Testis (tissue), 2 donors: Measurements from ENCODE around the gene CASTOR1.

Experiments used
- CTCF ChIP-seq, 3 experiments: fragments of 450-650 bp in 2 of 3; fragments of 200-600 bp in 1 of 3; sonication (generic) in 1 of 3; IDR thresholded peaks; one replicate each; pipeline ENCODE4 v1.5.1; 2016 to 2019; ENCODE audit warnings: antibody characterized with exemption in 3 of 3, mild to moderate bottlenecking in 2 of 3, moderate library complexity in 1 of 3
- POLR2A ChIP-seq: fragments of 450-650 bp; IDR thresholded peaks from one replicate; pipeline ENCODE4 v1.6.1; 2017; ENCODE audit warnings: antibody characterized with exemption, mild to moderate bottlenecking, moderate library complexity

GRCh38 chr22:30270832-30271231 lies 18.5 kb downstream of the CASTOR1 start:
- no peak for TF ChIP-seq CTCF (IDR thresholded peaks at IDR 0.05)
- TF ChIP-seq POLR2A = no peak
